Iris pigment epithelial cell (primary cell): ENCODE data around the gene OR2H2.

Experiments used
- DNase-seq: peaks from one replicate; pipeline ENCODE4 v3.0.0-alpha.2; 2011; ENCODE audit warnings: low read depth

Gene OR2H2

GRCh38 chr6:29584821-29585220, at the start of gene OR2H2:
Gene OR2H2 (plus strand): TSS chr6:29585121. CDS start chr6:29587945, 2,824 bp downstream.
- no peak for DNase-seq

- no peak for DNase-seq
Observed at GRCh38 chr6:29537714-29538403, 47.1 kb upstream of the OR2H2 start.

- no peak for DNase-seq
Observed at GRCh38 chr6:29547573-29547972, 37.3 kb upstream of the OR2H2 start.

GRCh38 chr6:29552512-29553051, 32.3 kb upstream of the OR2H2 start:
- peak; percentile 87 for DNase-seq

GRCh38 chr6:29553268-29554057, 31.5 kb upstream of the OR2H2 start:
- DNase-seq: peak; percentile 76

- DNase-seq: no peak
Observed at GRCh38 chr6:29554764-29555163, 30.2 kb upstream of the OR2H2 start.

- no peak for DNase-seq
Observed at GRCh38 chr6:29557320-29557719, 27.6 kb upstream of the OR2H2 start.

GRCh38 chr6:29558439-29559079, 26.4 kb upstream of the OR2H2 start:
- DNase-seq: no peak

GRCh38 chr6:29559524-29560287, 25.2 kb upstream of the OR2H2 start, which contains the start of gene UBD:
Gene UBD (minus strand): TSS chr6:29559732. CDS start chr6:29559701, 31 bp downstream.
- DNase-seq: no peak

- DNase-seq: no peak
Observed at GRCh38 chr6:29561091-29561490, 23.8 kb upstream of the OR2H2 start.

- DNase-seq: no peak
Observed at GRCh38 chr6:29561606-29562181, 23.2 kb upstream of the OR2H2 start.

- DNase-seq: no peak
Observed at GRCh38 chr6:29563435-29563965, 21.4 kb upstream of the OR2H2 start.

GRCh38 chr6:29564875-29565274, 20.0 kb upstream of the OR2H2 start:
- DNase-seq: peak; percentile 33

- no peak for DNase-seq
Observed at GRCh38 chr6:29566856-29567255, 18.1 kb upstream of the OR2H2 start.

GRCh38 chr6:29567541-29567940, 17.4 kb upstream of the OR2H2 start:
- DNase-seq: no peak

GRCh38 chr6:29567991-29568390, 16.9 kb upstream of the OR2H2 start:
- no peak for DNase-seq

GRCh38 chr6:29576056-29576455, 8.9 kb upstream of the OR2H2 start:
- no peak for DNase-seq

GRCh38 chr6:29577544-29577943, 7.4 kb upstream of the OR2H2 start:
- no peak for DNase-seq

GRCh38 chr6:29589423-29590048, 4.6 kb downstream of the OR2H2 start:
- DNase-seq: peak; percentile 46

GRCh38 chr6:29590218-29590808, 5.4 kb downstream of the OR2H2 start:
- no peak for DNase-seq
